Activated effector memory CD4-positive, alpha-beta T cell treated with anti-CD3 and anti-CD28 coated beads, Interleukin-2, amount 50 U/mL, for 16 hours (primary cell): ENCODE results near the gene GPATCH8.
"Not testable (repeated sequence)": the region's sequence is repeated elsewhere in the genome, so short reads cannot be mapped to it uniquely, and the experiment has no call there.

ENCODE experiments used
- DNase-seq: peaks from one replicate; pipeline ENCODE4 v3.0.0-alpha.2; 2020

GPATCH8 gene

DNA sequence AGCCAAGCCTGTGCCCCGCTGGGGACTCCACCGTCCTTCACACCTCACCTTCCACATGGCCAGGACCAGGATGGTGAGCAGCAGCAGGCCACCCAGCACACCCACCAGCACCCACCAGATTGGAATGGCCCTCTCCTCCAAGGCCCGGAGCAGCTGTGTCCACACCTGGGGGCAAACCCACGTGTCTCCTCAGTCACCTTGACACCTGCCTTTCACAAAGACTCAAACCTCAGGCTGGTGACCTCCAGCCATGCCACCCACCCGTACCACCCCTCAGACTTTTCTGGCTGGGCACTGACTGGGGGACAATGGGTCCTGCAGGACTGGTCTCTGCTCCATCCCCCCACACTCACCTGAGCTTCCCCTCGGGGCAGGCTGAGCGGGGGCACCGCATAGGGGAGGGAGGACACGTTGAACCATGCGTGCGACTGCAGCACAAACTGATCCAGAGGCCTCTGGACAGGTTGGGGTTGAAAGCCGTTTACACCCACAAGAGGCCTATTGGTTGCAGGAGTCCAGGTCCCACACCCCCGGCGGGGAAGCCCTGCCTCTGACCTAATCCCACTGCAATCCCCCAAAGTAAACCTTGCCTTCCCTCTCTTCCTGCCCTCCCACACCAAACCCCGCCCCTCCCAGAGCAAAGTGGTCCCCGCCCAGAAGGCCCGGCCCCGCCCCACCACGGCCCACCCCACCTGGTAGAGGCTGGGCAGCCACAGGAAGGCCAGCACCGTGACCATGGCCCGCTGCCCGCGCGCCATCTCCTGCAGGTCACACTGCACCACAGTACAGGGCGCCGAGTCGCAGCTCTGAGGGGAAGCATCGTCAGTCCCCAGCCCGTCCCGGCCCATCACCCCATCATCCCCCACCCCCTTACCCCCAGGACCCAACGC is 128.7 kb downstream of the GPATCH8 start:
- DNase-seq: no peak

DNA sequence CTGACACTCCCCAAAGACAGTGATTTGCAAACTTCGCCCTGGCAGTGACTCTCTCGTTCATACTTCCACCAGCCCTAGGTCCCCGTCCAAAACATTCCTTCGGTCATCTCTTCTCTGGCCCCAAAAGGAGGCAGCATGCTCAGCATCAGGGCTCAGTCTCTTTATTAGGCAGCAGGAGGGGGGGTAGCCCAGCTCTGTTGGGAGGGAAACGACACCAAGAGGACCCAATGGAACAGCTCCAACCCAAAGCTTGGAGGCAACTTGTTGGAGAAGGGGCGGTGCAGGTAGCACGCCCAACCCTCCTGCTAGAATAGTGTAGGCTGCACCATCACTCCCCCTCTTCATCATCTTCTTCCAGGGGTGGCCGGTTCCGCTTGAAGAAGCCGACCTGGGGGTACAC is 131.2 kb downstream of the GPATCH8 start:
- DNase-seq: no peak

DNA sequence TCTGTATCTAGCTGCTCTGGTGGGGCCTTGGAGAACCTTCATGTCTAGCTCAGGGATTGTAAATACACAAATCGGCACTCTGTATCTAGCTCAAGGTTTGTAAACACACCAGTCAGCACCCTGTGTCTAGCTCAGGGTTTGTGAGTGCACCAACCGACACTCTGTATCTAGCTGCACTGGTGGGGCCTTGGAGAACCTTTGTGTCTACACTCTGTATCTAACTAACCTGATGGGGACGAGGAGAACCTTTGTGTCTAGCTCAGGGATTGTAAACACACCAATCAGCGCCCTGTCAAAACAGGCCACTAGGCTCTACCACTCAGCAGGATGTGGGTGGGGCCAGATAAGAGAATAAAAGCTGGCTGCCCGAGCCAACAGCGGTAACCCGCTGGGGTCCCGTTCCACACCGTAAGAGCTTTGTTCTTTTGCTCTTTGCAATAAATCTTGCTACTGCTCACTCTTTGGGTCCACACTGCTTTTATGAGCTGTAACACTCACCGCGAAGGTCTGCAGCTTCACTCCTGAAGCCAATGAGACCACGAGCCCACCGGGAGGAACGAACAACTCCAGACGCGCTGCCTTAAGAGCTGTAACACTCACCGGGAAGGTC is 133.7 kb downstream of the GPATCH8 start:
- DNase-seq: not testable (repeated sequence)

DNA sequence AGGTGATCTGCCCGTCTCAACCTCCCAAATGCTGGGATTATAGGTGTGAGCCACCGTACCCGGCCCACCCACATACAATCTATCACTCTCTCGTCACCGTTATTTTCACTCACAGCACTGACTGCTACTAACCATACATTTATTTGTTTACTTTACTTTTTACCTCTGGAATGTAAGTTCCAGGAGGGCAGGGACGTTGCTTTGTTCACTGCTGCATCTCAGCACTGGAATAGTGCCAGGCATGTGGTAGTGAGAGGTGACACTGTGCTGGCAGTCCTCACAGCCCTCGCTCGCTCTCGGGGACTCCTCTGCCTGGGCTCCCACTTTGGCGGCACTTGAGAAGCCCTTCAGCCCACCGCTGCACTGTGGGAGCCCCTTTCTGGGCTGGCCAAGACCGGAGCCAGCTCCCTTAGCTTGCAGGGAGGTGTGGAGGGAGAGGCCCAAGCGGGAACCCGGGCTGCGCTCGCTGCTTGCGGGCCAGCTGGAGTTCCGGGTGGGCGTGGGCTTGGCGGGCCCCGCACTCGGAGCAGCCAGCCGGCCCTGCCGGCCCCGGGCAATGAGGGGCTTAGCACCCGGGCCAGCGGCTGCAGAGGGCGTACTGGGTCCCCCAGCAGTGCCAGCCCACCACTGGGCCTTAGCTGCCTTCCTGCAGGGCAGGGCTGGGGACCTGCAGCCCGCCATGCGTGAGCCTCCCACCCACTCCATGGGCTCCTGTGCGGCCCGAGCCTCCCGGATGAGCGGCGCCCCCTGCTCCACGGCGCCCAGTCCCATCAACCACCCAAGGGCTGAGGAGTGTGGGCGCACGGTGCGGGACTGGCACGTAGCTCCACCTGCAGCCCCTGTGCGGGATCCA is 134.6 kb downstream of the GPATCH8 start:
- not testable (repeated sequence) for DNase-seq

DNA sequence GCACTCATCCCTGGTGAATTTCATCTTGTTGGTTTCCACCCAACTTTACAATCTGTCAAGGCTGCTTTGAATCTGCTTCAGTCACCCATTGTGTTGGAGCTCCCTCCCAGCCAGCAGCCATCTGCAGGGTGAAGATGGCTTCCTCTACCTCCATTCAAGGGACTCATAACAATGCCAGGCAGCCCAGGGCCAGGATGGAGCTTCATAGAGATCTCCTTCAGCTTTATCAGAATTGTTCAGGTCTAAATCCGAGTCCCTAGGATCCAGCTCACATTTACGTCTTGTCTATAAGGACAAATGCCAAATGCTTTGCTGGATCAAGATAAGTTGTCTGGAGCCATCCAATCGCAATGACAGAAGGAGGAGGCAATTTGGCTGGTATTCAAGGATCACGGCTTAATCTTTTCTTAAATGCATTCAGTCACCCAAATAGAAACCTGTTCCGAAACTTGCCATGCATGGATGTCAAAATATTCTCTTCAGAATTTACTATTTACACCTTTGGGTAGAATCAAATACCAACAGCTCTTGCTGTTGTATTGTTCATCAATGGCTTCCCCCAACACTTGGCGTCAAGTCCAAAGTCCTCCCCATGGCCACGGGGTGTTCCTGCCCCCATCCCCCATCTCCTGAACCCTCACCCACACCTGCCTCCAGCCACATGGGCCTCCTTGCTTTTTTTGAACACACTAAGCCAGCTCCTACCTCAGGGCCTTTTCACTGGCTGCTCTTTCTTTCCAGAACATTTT is 135.8 kb downstream of the GPATCH8 start:
- no peak for DNase-seq

DNA sequence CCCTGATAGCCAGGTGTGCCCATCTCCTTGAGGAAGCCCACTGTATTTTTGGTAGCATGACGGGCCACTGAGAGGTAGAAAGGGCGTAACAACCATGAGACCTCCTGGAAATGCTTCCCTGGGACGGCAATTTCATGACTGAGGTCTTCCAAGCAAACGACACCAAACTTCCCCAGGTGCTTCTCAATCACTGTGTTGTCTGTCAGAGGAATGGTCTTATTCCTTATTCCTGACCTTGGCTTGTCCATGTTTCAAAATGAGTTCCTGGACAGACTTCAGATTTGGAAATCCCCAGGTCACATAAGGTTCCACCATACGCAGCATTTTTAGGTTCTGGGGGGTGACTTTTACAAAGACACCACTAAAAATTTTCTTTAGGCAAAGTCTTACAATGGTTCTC is 138.2 kb downstream of the GPATCH8 start:
- DNase-seq: not testable (repeated sequence)

DNA sequence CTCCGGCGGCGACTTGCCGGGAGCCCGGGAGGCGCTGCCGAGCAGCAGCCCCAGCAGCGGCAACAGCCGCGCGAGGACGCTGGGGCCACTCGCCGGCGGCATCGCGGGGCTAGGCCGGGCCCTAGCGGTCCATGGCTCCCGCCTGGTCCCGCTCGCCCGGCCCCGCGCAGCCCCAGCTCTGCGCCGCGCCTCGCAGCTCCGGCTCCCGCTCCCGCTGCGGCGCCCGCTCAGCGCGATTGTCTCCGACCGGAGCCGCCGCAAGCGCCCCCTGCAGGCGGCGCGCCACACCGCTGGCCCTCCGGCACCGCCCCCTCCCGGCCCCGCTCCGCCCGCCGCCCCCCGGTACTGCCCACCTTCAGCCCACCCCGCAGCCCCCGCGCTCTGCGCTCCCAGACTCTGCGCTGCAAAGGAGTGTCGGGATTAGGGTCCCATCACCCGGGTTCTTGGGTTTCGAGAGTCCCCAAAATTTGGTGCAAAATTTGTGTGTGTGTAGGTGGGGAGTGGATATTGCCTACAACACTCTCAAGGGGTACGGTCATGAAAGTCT is 139.5 kb downstream of the GPATCH8 start, which contains the start of gene FAM171A2:
Gene FAM171A2, minus strand, starts transcription at position 241 of the 547 bp plus-strand sequence. Its CDS starts 139 bp downstream, at position 102.
- peak; percentile 87 for DNase-seq

DNA sequence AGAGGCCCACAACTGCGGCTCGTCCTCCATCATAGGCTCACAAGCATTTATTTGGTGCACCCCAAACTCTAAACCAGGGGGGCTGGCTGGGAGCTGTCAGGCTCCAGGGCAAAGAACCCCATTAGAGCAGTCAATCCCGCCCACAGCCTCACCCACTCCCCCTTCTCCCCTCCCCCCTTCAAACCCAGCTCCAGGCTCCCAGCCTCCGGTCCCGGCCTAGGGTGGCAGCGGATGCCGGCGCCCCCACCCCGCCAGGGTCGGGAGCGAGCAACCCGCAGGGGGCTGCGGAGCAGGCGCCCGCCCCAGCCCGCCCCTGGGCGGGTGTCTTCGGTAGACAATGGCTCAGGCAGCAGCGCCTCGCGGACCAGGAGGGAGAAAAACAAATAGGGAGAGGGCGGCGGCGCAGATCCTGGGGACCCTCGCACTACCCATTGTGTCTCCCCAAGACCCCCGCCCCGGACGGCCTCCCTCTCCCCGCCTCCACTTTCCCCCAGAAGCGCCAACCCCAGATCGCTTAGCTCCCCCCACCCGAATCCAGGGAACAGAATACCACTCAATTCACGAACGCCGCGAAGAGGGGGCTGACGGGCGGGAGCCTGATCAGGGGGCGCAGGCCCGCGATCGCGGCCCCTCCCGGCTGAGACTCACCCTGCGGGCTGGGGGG is 140.1 kb downstream of the GPATCH8 start:
- no peak for DNase-seq

DNA sequence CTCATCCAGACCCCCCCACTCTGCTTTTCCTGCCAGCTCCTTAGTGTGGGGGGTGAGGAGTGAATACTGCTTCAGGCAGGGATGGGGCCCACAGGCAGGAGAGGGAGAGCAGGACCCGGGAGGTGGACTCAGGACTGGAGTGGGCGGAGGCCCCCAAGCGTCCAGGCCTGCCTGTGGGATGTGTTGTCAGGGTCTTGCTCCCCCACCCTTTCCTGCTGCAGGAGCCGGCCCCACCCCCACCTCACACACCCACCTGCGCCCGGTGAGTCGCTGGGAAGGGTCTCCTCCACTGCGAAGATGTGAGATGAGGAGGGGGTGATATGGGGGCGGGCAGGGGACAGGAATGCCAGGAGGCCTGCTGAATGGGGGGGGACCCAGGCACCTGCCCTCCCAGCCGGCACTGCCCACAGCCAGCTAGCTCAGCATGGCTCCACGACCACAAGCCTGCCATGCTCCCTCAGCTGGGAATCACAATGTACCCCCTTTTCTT is 140.7 kb downstream of the GPATCH8 start:
- DNase-seq: no peak

DNA sequence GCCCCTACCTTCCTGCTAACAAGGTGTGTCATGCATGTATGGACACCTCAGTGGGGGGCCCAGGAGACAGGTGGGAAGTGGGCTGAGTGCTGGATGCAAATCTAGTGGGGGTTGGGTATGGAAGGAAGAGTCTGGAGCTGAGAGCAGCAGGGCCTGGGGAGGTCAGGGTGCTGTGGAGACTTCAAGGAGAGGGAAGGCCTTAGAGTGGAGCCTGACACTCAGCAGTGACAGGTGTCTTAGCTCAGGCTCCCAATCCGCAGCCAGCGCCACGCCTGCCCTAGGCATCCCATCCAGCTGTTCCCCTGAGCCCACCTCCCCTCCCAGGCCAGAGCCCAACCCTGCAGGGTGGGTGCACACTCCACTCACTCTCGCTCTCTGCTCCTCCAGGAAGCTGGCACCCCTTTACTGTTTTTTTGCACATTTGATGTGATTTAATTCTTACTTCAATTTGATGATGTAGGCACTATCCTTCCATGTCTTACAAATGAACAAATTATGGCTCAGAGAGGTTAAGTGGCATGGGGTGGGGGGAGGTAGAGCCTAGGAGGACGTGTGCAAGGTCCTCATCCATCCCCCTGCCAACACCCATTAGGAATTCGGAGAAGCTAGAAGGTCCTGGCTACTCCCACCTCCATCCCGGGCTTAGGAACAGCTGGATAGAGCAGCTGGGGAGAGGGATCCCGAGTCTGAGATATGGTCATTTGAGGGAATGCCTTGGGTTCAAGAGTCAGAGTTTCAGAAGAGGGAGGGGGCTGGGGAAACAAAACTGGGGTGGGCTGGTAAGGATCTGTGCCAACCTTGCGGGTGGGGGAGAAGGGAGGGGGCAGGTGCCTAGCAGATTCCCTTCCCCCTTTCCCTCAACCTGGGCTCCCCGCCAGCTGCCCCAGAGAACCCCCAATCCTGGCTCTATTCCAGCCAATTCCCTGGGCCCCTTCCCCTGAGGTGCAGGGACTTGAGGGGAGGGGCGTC is 141.6 kb downstream of the GPATCH8 start:
- no peak for DNase-seq

DNA sequence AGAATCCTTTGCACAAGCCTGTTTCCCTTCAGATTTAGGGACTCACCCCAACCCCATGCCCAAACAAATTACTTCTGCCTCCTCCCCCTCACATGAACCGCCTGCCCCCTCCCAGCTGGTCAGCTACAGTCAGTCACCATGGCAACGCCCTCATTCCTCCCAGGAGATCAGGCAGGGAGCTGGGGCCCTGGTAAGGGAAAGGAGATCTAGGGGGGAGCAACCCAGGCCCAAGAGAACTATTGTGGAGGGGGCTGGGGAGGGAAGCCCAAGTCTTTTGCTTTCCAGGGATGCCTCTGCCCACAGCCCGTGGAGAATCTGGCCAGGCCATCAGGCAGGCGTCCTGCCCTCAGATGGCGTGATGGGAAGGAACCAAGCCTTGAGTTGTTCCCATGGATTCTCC is 142.4 kb downstream of the GPATCH8 start:
- no peak for DNase-seq

DNA sequence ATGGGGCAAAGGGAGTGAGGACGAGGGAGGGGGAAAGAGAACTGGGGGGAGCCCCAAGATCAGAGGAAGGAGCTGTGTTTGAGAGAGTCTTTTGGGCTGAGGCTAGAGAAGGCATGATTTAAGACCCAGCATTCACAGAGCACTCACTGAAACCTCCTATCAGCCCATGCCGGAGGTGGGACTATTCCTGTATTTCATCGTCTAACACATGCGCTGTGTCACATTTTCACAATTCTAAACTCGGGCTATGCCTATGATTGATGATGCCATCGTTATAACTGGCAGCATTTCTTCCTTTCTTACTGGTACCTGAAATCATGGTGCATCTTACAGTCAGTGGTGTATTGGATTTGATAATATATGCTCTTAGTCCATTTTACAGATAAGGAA is 143.1 kb downstream of the GPATCH8 start:
- DNase-seq: no peak

DNA sequence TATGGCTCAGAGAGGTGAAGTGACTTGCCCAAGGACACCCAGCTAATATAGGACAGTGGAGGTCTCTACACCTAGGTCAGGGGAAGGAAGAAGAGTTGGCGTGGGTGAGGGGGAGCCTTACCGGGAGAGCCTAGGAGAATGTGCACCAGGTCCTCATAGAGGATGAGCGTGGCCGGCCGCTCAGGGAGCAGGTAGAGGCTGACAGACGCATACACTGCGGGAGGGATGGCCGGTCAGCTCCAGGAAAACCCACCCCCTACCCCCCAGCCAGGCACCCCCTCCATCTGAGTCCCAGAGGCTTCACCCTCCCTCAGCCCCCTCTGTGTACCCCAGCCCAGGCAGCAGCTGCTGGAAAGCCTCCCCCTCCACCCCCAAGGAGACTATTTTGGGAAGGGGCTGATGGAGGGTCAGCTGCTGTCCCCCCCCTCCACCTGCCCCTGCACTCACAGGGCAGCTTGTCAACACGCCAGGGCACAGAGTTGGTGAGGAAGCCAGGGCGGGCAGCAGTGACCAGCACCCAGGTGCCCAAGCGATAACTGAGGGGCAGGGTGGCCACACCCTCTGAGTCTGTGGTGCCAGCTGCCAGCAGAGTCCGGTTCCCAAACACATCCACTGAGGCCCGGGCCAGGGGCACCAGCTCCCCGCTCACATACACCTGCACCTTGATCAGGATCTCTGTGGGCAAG is 143.6 kb downstream of the GPATCH8 start:
- no peak for DNase-seq

DNA sequence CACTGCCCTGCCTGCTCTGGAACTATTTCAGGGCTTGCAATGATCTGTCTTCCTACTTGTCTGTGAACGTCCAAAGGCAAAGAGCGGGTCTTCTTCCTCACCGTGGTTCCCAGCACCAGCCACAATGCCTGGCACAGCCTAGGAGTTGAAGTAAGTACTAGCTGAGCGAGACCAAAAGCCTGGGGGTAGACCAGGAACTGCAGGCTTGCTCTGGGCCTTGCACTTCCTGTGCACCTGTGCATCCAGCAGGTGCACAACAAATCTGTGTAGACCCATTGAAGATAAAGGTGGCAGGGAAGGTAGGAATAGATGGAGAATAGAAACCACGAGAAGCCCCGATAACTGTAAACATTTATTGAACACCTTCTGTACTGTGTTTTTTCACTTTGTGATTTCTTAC is 144.2 kb downstream of the GPATCH8 start:
- no peak for DNase-seq

DNA sequence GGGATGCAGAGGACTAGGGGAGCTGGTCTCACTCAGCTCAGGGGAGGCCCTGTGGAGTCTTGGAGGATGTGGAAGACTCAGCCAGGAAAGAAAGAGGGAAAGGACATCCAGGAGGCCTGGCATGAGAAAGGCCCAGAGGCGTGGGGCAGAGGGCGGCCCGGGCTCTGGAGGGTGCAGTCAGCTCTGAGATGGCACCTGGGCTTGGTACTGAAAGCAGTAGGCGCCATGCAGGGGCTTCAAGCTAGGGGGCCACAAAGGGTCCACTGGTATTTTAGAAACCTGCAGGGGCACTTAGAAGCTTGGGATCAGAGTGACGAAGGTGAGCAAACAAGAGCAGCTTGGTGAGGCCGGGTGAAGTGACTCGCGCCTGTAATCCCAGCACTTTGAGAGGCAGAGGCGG is 145.1 kb downstream of the GPATCH8 start:
- no peak for DNase-seq

DNA sequence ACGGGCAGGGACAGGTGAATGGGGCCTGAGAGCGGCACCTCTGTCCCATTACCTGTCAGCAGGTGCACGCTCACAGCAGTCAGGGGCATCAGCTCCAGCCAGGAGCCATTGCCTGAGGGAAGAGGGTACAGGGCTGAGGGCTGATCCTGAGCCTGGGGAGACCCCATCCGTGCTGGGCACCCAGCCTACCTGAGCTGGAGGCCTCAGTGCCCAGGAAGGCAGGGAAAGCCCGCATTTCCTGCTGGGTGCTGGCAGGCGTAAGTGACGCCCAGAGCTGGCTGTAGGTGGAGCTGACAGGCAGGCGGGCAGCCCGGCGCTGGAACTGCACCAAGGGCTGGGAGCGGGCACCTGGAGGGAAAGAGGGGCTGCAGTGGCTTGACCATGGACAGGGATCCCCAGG is 147.0 kb downstream of the GPATCH8 start:
- no peak for DNase-seq

DNA sequence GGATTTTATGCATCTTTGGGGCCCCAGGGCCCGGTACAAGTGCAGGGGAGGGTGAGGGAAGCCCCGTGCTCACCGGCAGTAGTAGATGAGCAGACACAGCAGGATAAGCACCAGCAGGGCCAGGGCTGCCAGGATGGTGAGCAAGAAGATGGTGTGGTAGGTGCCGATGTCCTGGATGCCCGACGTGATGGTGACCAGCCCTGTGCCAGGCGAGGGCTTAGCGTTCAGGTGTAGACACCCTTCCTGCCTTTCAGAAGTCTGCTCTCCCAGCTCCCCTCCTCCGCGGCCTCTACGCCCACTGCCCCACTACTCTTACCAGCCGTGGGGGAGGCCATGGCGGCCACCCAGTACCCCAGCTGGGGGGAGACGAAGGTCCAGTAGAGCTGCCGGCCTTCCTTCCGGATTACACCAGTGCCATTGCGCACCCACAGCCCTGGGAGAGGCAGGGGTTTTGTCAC is 147.5 kb downstream of the GPATCH8 start:
- no peak for DNase-seq

DNA sequence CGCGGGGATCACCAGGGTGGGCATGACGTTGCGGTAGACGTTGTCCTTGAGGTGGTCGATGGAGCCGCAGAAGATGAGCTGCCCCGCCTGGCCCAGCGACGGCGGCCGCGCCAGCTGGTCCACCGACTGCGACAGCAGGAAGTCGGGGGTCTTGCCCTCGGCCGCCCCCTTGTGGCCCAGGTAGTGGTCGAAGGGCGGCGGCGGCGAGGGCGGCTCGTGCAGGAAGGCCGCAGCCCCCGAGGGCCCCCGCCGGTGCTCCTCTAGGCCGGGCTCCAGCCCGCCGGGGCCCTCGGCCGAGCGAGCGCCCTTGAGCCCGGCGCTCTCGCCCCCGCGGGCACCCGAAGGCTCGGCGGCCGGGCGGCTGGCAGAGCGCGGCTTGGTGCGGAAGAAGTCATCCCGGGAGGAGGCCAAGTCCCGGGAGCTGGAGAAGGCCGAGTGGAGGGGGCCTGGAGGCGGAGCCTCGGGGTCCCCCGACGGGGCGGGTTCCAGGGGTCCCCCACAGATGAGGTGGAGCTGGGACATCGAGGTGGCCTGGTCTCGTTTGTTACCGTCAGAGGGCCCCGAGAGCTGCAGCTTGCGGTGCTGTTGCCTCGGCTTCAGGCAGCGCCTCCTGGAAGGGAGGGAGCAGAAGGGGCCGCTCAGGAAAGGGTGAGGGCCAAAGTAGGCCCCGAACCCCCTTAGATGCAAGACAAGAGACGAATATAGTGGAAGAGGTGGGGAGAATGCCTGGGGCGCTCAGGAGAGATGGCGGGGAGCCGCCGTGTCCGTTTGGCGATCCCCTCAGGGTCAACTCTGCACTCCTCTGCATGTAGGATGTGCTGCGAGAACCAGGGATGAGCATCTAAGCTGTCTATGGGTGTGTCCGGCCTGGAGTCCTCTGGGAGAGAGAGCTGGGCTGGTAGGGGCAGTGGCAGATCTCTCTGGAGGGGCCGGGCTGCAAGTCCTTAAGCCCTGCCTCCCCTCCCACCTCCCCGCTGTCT is 148.3 kb downstream of the GPATCH8 start:
- DNase-seq: peak; percentile 86
